Kidney epithelial cell (primary cell): ENCODE data around the gene GNAS. TPM values are rescaled to one million over a fixed set of nuclear protein-coding genes. Genes with fewer than 3 reads are reported as not detected.
"Not testable (repeated sequence)": the region's sequence is repeated elsewhere in the genome, so short reads cannot be mapped to it uniquely, and the experiment has no call there.

Experiments used
- DNase-seq: peaks from one replicate; pipeline ENCODE4 v3.0.0-alpha.2; 2010; ENCODE audit warnings: low read depth
- H3K27me3 ChIP-seq: 2 replicates; pipeline ENCODE4 v1.6.0; 2011; ENCODE audit warnings: low read length; ENCODE audit not compliant: control insufficient read depth, insufficient read depth
- H3K36me3 ChIP-seq: 2 replicates; pipeline ENCODE4 v1.5.1; 2011; ENCODE audit warnings: low read length; ENCODE audit not compliant: control insufficient read depth, insufficient read depth
- H3K4me3 ChIP-seq: 2 replicates; pipeline ENCODE4 v1.5.1; 2011; ENCODE audit warnings: low read depth, mild to moderate bottlenecking, control low read depth, low read length
- CTCF ChIP-seq: IDR thresholded peaks from 2 replicates; pipeline ENCODE4 v1.5.1; 2011; ENCODE audit warnings: mild to moderate bottlenecking, moderate library complexity, low read length, control low read depth, inconsistent platforms; ENCODE audit not compliant: insufficient read depth, poor library complexity, severe bottlenecking
- total RNA-seq: library from RNA; depleted of rRNA; stranded (reverse); fragments of >200 nt; gene quantifications from 2 replicates; pipeline ENCODE4 v1.2.3, GENCODE V29; 2015

Gene GNAS
- total RNA-seq, 1 donor from 2014 or later: 851 TPM

GRCh38 chr20:58824843-58825242, 27.7 kb upstream of the GNAS start:
- no peak for DNase-seq
- no peaks in the 10 kb centered on the region for H3K27me3 ChIP-seq
- H3K36me3 ChIP-seq: no peaks in the 10 kb centered on the region
- no peak for TF ChIP-seq CTCF
- H3K4me3 ChIP-seq: no peak overlapping the region

- no peak overlapping the region for H3K4me3 ChIP-seq
- TF ChIP-seq CTCF: no peak
- DNase-seq: no peak
- no peaks in the 10 kb centered on the region for H3K27me3 ChIP-seq
- H3K36me3 ChIP-seq: no peaks in the 10 kb centered on the region
Measured at GRCh38 chr20:58825450-58825849, 27.1 kb upstream of the GNAS start.

GRCh38 chr20:58826271-58826670, 26.2 kb upstream of the GNAS start:
- Histone ChIP-seq H3K27me3 (no peaks in the 10 kb centered on the region), H3K4me3 (no peak overlapping the region), H3K36me3 (no peaks in the 10 kb centered on the region)
- TF ChIP-seq CTCF: no peak
- DNase-seq: no peak

GRCh38 chr20:58828136-58828535, 24.4 kb upstream of the GNAS start:
- no peak for DNase-seq
- no peaks in the 10 kb centered on the region for H3K27me3 ChIP-seq
- H3K36me3 ChIP-seq: no peaks in the 10 kb centered on the region
- no peak overlapping the region for H3K4me3 ChIP-seq
- TF ChIP-seq CTCF: no peak

GRCh38 chr20:58828804-58829203, 23.7 kb upstream of the GNAS start:
- not testable (repeated sequence) for H3K36me3 ChIP-seq, DNase-seq, H3K27me3 ChIP-seq, H3K4me3 ChIP-seq

- no peak for DNase-seq
- no peak for TF ChIP-seq CTCF
- no peaks in the 10 kb centered on the region for H3K36me3 ChIP-seq
- H3K4me3 ChIP-seq: no peak overlapping the region
- H3K27me3 ChIP-seq: peaks cover 4% of the 10 kb centered on the region
Measured at GRCh38 chr20:58829531-58829941, 23.0 kb upstream of the GNAS start.
